OCI-LY7 (cell line): Measurements from ENCODE around the gene GPR15.

Source experiments
- CTCF ChIP-seq: fragments of 200-600 bp; sonication (generic); conservative IDR thresholded peaks from 2 replicates; pipeline ENCODE4 v1.5.1; 2014; ENCODE audit warnings: mild to moderate bottlenecking, antibody characterized with exemption, low read length, moderate library complexity, mixed read lengths
- EZH2phosphoT487 ChIP-seq: fragments of 200-600 bp; sonication (generic); IDR thresholded peaks from 2 replicates; pipeline ENCODE4 v1.6.1; 2018; ENCODE audit warnings: low read depth, borderline replicate concordance, mild to moderate bottlenecking, mixed run types, antibody characterized with exemption, low read length, moderate library complexity, mixed read lengths

GRCh38 chr3:98521897-98522543 is 9.8 kb upstream of the GPR15 start:
- TF ChIP-seq CTCF (no peak), EZH2phosphoT487 (no peak)
